NCI-H1436 (cell line): ENCODE results near the gene KIF22.

Source experiments
- DNase-seq: peaks from one replicate; lab custom pipeline; 2025; lab: John Stamatoyannopoulos, UW

Gene KIF22

DNA sequence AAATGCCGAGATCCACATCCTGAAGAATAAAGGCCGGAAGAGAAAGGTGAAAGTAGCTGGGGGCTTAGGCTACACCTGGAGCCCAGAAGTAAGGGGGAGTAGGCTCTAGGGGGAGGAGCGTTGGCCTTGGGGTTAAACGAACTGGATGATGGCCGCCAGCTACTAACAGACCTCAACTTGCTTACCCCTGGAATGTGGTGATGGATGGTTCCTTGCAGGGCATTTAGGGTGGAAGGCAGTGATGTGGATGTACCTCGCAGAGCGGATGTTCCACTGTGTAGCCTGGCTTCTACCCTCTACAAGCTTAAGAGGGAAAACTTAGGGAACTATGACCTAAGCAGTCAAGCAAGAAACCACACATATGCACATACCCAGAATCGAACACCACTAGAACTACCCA lies 13.5 kb downstream of the KIF22 start:
- DNase-seq: no peak

DNA sequence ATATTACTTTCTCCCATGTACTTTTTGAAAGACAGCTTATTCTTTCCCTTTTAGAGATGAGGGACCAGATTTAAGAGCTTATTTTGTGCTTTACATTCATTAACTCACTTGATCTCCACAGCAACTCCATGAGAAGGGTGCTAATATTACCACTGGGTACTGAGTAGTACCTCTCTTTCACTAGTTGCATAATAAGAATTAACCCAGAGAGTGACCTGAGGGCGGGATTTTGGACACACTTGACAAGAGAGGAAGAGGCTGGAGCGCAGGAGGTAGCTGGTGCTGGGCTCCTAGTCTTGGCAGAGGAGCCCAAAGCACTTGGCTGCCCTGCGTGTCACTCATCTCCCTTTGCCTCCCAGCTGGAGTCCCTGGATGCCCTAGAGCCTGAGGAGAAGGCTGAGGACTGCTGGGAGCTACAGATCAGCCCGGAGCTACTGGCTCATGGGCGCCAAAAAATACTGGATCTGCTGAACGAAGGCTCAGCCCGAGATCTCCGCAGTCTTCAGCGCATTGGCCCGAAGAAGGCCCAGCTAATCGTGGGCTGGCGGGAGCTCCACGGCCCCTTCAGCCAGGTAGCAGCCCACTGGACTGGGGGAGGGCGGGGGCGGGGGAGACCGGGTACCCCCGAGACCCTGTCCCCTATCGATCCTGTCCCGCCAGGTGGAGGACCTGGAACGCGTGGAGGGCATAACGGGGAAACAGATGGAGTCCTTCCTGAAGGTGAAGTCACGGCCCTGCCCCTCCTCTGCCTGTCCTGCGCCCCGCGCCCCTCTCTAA lies 14.1 kb downstream of the KIF22 start:
- no peak for DNase-seq

DNA sequence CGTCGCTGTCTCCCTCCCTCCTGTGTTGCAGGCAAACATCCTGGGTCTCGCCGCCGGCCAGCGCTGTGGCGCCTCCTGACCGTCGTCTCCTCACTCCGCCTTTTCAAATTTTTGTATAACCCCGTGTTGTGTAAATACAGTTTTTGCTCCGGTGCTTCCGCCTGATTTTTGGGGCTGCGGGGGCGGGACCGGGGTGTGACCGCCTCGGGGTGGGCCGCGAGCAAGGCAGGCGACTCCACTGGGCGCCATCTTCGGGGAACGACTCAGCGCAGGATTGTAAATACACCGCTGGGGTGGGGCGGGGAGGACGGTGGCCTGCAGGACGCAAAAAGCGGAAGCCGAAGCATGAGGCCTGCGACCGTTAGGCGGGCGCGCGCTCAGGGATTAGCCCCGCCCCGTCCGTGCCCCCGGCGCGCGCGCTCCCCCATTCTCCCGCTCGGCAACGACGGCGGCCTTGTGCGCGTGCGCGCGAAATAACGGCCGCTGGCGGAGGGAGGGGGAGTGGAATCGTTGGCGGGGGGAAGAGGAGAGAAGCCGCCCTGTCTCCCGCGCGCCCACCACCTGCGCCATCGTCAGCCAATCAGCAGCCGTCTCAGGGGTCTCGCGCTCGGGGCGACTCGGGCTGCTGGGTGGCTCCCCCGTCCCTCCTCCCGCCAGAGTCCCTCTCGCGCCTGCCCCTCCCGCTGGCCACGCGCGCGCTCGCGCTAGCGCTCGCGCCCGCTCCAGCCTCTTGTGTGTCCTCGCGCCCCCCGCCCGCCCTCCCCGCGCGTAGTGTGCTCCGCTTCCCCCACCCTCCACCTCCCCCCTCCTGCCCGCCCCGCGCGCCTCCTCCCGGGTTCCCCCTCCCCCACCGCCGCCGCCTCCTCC lies 14.9 kb downstream of the KIF22 start:
- DNase-seq: peak; percentile 99

DNA sequence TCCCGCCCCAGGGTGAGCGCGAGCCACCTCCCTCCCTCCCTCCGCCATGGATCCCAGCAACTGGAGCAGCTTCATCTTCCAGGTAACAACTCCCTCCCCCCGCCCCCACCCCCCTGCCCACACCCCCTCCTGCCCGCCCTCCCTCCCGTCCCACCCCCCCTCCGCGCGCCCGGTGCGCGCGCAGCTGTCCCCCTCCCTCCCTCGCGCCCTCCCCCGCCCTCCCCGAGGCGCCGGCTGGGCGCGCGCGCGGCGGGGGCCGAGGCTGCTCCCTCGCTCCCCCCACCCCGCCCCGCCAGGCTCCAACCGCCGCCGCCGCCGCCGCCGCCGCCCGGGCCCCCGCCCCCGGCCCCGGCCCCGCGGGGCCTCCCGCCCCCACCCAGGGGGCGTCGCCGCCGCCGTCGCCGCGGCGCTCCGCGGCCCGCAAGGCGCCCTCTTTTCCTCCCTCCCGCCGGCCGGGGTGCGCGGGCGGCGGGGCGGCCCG lies 15.6 kb downstream of the KIF22 start, which contains the start of gene MAZ:
TSS of gene MAZ (plus strand) at position 431 of the 481 bp plus-strand sequence. CDS start 173 bp downstream, outside the sequence.
- DNase-seq: peak; percentile 93

DNA sequence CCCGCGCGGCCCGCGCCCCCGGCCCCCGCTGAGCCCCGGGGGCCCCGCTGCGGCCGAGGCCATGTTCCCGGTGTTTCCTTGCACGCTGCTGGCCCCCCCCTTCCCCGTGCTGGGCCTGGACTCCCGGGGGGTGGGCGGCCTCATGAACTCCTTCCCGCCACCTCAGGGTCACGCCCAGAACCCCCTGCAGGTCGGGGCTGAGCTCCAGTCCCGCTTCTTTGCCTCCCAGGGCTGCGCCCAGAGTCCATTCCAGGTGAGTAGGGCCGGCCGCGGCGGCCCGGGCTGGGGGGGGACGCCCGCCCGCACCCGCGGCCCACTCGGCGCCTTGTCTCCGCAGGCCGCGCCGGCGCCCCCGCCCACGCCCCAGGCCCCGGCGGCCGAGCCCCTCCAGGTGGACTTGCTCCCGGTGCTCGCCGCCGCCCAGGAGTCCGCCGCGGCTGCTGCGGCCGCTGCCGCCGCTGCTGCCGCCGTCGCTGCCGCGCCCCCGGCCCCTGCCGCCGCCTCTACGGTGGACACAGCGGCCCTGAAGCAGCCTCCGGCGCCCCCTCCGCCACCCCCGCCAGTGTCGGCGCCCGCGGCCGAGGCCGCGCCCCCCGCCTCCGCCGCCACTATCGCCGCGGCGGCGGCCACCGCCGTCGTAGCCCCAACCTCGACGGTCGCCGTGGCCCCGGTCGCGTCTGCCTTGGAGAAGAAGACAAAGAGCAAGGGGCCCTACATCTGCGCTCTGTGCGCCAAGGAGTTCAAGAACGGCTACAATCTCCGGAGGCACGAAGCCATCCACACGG lies 16.3 kb downstream of the KIF22 start:
- peak; percentile 72 for DNase-seq

DNA sequence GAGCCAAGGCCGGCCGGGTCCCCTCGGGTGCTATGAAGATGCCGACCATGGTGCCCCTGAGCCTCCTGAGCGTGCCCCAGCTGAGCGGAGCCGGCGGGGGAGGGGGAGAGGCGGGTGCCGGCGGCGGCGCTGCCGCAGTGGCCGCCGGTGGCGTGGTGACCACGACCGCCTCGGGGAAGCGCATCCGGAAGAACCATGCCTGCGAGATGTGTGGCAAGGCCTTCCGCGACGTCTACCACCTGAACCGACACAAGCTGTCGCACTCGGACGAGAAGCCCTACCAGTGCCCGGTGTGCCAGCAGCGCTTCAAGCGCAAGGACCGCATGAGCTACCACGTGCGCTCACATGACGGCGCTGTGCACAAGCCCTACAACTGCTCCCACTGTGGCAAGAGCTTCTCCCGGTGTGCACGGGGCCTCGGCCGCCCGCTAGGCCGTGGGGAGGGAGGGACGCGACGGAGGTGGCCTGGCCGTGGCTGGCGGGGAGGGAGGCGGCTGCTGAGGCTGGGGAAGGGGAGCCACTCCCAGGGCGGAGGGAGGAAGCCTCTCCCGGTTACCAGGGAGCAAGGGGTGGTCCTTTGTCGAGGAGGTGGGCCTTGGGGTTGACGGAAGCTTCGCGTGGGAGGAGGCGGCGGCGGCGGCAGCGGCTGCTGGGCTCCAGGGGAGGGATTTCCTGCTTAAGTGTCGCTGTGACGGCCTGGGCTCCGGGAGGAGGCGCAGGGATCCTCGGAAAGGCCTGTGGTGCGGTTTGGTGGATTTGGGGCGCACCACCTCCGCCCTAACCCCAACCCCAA lies 17.1 kb downstream of the KIF22 start:
- DNase-seq: peak; percentile 90

DNA sequence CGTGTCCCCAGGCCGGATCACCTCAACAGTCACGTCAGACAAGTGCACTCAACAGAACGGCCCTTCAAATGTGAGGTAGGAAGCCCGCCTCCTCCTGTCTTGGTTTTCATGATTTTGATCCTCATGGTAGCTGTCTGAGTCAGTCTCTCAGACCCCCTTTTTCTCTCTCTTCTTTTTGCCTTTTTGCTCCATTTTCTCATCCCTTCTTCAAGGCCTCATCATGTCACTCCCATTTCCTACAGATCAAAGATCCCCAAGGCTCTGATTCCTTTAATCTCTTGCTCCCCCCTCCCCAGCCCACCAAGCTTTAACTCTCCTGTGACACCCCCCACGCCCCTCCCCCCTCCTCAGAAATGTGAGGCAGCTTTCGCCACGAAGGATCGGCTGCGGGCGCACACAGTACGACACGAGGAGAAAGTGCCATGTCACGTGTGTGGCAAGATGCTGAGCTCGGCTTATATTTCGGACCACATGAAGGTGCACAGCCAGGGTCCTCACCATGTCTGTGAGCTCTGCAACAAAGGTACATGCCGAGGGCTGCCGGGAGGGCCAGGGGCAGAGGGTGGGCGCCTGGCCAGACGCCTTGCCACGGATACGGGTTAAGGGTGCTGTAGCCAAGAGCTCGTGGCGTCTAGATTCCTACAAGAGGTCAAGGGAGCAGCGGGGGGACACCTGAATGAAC lies 17.8 kb downstream of the KIF22 start:
- DNase-seq: no peak

DNA sequence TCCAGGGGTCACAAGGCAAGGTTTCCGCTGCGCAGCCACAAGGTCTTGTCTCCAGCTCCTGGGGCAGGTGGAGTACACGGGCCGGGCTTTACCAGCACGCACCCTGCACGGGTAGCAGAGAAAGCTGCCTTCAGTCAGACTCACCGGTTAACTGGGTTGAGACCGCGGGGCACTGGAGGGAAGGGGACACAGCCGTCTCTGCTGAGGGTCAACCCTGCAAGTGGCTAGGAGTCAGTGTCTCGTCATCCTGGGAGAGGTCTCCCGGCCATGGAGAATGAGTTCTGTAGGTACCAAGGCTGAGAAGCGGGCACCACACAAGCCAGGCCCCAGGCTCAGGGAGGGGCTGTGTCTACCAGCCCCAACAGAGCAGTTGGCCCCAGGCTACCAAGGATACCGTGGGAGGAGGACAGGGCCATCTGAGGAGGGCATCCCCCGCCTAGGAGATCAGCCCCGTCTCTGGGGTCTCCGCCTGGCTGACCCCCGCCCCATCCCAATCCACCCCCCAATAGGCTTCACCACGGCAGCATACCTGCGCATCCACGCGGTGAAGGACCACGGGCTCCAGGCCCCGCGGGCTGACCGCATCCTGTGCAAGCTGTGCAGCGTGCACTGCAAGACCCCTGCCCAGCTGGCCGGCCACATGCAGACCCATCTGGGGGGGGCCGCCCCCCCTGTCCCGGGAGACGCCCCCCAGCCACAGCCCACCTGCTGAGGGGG lies 18.6 kb downstream of the KIF22 start:
- no peak for DNase-seq

DNA sequence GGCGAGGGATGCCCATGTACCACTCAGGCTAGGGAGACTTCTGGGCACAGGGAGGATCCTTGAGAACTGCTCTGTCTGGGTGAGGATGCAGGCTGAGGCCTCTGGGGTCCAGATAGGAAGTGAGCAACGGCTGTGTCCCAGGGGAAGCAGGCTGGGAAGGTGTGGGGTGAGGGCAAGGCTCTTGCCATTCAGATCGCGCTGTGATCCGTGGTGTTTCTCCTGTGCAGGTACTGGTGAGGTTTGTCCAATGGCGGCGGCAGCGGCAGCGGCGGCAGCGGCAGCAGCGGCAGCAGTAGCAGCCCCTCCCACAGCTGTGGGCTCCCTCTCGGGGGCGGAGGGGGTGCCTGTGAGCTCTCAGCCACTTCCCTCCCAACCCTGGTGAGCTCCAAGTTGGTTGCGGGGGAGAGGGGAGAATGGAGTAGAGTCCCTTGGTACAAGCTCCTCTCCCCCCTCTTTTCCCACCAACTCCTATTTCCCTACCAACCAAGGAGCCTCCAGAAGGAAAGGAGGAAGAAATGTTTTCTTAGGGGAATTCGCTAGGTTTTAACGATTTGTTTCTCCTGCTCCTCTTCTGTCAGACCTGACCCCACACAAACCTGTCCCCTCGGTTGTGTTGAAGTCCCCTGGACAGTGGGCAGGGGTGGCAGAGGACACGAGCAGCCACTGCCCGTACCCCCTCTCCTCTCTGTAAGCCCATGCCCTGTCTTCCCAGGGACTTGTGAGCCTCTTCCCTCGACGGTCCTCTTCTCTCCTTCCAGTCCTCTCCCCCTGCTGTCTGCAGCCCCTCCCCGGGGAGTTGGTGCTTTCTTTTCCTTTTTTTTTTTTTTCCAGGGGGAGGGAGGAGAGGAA lies 19.5 kb downstream of the KIF22 start:
- DNase-seq: no peak

DNA sequence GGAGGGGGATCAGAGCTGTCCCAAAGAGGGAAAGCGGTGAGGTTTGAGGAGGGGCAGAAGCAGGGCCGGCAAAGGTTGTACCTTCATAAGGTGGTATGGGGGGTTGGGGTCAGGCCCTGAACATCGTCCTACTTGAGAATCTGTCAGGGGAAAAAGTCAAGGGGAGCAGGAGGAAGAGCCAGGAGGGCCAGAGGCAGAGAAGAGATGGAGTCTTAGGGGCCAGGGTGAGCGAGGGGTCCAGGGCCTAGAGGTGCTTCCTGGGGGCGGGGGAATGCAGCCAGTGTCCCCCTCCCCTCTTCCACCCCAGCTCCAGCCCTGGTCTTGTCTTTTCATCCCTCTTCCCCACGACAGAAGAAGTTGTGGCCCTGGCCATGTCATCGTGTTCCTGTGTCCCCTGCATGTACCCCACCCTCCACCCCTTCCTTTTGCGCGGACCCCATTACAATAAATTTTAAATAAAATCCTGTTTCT lies 20.2 kb downstream of the KIF22 start:
- DNase-seq: no peak

DNA sequence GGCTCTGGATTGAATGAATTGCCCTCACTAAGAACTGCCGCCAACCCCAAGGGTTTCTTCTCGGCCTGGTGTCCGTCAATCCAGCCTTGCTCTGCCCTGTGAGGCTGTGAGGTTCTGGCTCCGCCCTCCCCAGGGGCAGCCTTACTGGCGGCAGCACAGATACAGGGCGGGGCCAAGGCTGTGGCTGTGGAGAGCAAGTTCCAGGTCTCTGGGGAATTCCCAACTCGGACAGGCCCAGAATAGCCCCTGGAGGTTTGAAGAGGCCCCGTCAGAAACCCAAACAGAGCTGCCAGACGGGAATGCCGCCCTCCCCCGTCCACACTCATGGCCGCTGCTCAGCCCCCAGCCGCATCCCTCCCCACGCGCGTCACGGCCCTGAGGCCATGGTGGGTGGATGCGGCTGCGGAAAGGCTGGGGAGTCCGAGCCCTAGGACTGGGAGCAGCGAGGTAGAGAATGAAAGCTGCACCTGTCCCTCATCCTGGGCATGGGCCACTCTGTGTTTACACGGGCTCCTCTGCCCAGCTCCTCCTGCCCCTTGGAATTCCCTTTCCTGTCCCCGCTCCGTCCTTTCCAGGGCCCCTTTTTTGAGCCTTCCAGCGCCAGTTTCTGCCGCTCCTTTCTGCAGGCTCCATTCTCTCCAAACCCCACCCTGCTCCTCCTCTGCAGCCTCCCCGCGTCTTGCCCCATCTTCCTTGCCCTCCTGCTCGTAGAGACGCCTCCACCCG lies 20.8 kb downstream of the KIF22 start:
- DNase-seq: peak; percentile 87

DNA sequence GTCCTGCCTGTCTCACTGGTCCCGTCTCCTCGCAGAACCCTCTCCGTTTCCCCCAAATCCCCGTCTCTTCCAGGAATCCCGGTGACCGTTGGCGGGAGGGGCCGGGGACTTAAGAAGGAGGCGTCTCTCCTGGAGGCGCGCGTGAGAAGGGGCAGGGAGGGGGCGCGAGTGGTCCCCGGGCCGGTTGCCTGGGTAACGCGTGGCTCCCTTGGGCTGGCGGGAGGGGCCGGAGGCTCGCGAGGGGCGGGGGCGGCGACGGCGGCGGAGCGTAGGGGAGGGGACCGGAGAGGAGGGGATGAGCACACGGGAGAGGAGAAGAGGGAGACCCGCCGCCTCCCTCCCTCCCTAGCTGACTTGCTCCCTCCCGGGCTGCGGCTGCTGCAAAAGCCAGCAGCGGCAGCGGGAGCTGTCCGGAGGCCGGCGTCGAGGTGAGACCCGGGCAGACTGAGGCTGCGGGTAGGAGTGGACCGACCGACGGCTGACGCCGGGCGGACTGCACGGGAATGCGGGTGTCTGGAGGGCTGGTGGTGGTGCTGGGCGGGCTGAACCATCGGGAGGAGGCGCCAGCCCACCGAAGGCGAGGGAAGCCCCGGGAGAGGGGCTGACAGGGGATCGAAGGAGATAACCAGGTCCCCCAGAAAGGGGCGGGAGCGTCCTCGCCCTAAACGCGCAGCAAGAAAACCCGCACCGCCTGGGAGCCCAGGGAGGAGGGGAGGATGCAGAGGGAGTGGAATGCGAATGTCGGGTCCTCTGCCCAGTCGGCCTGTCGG lies 21.5 kb downstream of the KIF22 start, which contains the start of gene PRRT2:
TSS of gene PRRT2 (plus strand) at position 298 of the 770 bp plus-strand sequence. CDS start 862 bp downstream, outside the sequence.
- DNase-seq: peak; percentile 68

DNA sequence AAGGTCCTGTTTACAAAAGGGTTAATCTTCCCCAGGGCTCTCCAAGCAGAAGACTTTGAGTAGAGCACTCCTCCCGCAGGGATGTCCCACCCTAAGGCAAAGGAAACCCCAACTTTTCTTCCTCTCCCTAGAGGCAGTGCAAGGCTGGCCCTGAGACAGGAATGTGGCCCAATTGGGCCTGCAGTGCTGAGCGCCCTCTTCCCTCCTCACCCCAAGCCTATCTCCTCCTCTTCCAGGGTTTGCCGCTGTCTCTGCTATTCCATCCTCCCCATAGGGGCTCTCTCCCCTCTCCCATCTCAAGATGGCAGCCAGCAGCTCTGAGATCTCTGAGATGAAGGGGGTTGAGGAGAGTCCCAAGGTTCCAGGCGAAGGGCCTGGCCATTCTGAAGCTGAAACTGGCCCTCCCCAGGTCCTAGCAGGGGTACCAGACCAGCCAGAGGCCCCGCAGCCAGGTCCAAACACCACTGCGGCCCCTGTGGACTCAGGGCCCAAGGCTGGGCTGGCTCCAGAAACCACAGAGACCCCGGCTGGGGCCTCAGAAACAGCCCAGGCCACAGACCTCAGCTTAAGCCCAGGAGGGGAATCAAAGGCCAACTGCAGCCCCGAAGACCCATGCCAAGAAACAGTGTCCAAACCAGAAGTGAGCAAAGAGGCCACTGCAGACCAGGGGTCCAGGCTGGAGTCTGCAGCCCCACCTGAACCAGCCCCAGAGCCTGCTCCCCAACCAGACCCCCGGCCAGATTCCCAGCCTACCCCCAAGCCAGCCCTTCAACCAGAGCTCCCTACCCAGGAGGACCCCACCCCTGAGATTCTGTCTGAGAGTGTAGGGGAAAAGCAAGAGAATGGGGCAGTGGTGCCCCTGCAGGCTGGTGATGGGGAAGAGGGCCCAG lies 22.4 kb downstream of the KIF22 start:
- DNase-seq: no peak

DNA sequence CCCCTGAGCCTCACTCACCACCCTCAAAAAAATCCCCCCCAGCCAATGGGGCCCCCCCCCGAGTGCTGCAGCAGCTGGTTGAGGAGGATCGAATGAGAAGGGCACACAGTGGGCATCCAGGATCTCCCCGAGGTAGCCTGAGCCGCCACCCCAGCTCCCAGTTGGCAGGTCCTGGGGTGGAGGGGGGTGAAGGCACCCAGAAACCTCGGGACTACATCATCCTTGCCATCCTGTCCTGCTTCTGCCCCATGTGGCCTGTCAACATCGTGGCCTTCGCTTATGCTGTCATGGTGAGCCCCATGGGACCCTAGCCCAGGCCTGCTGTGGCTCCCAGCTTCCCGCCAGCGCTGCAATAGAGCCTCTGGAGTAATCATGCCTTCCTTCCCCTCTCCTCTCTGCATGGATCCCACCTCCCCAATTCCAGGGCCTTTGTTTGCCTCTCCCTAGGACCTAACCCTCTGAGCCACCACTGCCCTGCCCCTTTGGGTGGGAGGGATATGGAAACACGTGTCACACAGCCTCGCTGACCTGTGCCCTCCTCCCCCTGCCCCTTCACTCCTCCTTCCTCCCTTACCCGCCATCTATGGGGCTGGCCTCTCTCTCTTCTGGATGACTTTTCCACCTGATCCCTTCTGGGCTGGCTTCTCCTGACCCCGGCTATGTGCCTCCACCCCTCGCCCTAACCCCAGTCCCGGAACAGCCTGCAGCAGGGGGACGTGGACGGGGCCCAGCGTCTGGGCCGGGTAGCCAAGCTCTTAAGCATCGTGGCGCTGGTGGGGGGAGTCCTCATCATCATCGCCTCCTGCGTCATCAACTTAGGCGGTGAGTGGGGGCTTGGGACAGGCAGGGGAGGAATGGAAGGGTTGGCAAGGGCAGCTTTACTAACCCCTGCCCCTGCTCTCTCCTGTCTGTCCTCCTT lies 23.4 kb downstream of the KIF22 start:
- peak; percentile 12 for DNase-seq

DNA sequence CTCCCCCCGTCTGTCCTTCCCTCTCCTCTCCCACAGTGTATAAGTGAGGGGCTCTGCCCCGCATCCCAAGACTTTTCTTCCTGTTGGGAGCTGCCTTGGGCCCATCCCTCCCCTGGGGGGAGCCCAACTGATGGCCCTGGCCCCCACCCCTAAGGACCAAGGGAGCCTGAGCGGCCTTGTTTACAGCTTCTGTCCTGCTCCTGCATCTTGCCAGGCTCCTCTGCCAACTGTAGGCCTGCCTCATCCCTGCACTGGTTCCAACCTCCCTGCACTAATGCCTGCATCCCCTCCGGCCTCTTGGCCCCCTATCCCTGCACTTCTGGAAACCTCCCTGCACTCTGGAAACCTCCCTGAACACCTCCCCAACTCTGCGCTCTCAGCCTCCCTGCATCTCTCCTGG lies 24.0 kb downstream of the KIF22 start:
- no peak for DNase-seq
